CD4-positive, alpha-beta T cell treated with Interleukin-21 for 1 hour (primary cell): ENCODE measurements around the gene RAC2.
A peak's percentile ranks its signal among the peaks of the same experiment; 100 is the strongest.
"Not testable (repeated sequence)": the region's sequence is repeated elsewhere in the genome, so short reads cannot be mapped to it uniquely, and the experiment has no call there.

Experiments
- DNase-seq: peaks from one replicate; pipeline ENCODE4 v3.0.0-alpha.2; 2020

RAC2 gene

GRCh38 chr22:37254209-37254866, 10.3 kb upstream of the RAC2 start:
- no peak for DNase-seq

GRCh38 chr22:37253126-37253660, 9.1 kb upstream of the RAC2 start:
- no peak for DNase-seq

GRCh38 chr22:37251836-37252235, 7.8 kb upstream of the RAC2 start:
- DNase-seq, result not testable (repeated sequence)

- no peak for DNase-seq
These were observed 5.9 kb upstream of the RAC2 start for GRCh38 chr22:37249986-37250385.

GRCh38 chr22:37248251-37248650, 4.2 kb upstream of the RAC2 start:
- no peak for DNase-seq

- DNase-seq, result no peak
These were observed 1.7 kb upstream of the RAC2 start for GRCh38 chr22:37245740-37246139.

- no peak for DNase-seq
These were observed 1.1 kb upstream of the RAC2 start for GRCh38 chr22:37244922-37245722.

GRCh38 chr22:37243402-37244113, 511 bp downstream of the RAC2 start:
- no peak for DNase-seq

GRCh38 chr22:37242395-37242918, 1.6 kb downstream of the RAC2 start:
- DNase-seq, result peak; percentile 93

- peak; percentile 67 for DNase-seq
These were observed 2.5 kb downstream of the RAC2 start for GRCh38 chr22:37241351-37242142.

- no peak for DNase-seq
These were observed 3.1 kb downstream of the RAC2 start for GRCh38 chr22:37240941-37241320.

GRCh38 chr22:37240240-37240940, 3.7 kb downstream of the RAC2 start:
- no peak for DNase-seq

GRCh38 chr22:37239336-37240239, 4.5 kb downstream of the RAC2 start:
- no peak for DNase-seq

- no peak for DNase-seq
These were observed 6.4 kb downstream of the RAC2 start for GRCh38 chr22:37237371-37238268.

GRCh38 chr22:37235897-37236607, 8.0 kb downstream of the RAC2 start:
- DNase-seq, result no peak

- no peak for DNase-seq
These were observed 9.0 kb downstream of the RAC2 start for GRCh38 chr22:37234736-37235711.

- no peak for DNase-seq
These were observed 10.1 kb downstream of the RAC2 start for GRCh38 chr22:37233751-37234631.
